NCI-H460 (cell line): ENCODE results near the gene GZMB. TPM values are rescaled to one million over a fixed set of nuclear protein-coding genes. Genes with fewer than 3 reads are reported as not detected.

Experiments
- total RNA-seq: library from RNA; depleted of rRNA; stranded (reverse); fragments of >200 nt; shearing (Covaris generic); gene quantifications from 2 replicates; pipeline ENCODE4 v1.2.3, GENCODE V29; 2014; rRNA removed

Gene GZMB
- total RNA-seq, 1 experiment from 2014 or later: not detected

Other genes with a start within 250 kb of the GZMB start
- gene NYNRIN, start 235.2 kb downstream of the GZMB start, total RNA-seq: 0.12 and 0.17 TPM in 2 replicates
- 1.1 and 1.2 TPM in 2 replicates for gene CBLN3, start 204.5 kb downstream of the GZMB start, total RNA-seq
- gene KHNYN, start 204.2 kb downstream of the GZMB start, total RNA-seq: 51.1 and 58.3 TPM in 2 replicates
- gene SDR39U1, start 191.4 kb downstream of the GZMB start, total RNA-seq: 22.6 and 24.7 TPM in 2 replicates
- gene CMA1, start 125.9 kb downstream of the GZMB start, total RNA-seq: not detected in 2 replicates
- gene CTSG, start 57.9 kb downstream of the GZMB start, total RNA-seq: not detected in 2 replicates
- gene GZMH, start 24.5 kb downstream of the GZMB start, total RNA-seq: not detected in 2 replicates